ENCODE results near the gene NHEJ1. TPM values are rescaled to one million over a fixed set of nuclear protein-coding genes. Genes with fewer than 3 reads are reported as not detected.

The NHEJ1 gene
- polyA plus RNA-seq, 1 donor (not counting 4 experiments of a cell fraction or from before 2014, with no cell fraction given) = 13.1 TPM

- Histone ChIP-seq H3K79me2 (ENCODE audit: control insufficient read depth, insufficient read depth, low read length) (peaks cover 21% of the 10 kb centered on the region), H3K4me1 (ENCODE audit: control insufficient read depth, extremely low read depth, insufficient read depth, low read length) (peaks cover 20% of the 10 kb centered on the region), H3K36me3 (ENCODE audit: control insufficient read depth in 2 of 2, extremely low read depth in 1 of 2, insufficient read depth in 2 of 2, low read length in 2 of 2) (peaks cover 19 to 26% of the 10 kb centered on the region in 2 experiments), H2AFZ (ENCODE audit: control insufficient read depth, low read length) (no peak overlapping the region), H3K9me1 (ENCODE audit: control insufficient read depth, extremely low read depth, insufficient read depth, low read length) (peaks cover 2% of the 10 kb centered on the region), H3K9ac (ENCODE audit: control insufficient read depth, extremely low read depth, insufficient read depth, low read length) (peak overlapping the region; percentile 95), H3K9me3 (ENCODE audit: control insufficient read depth, low read depth, low read length) (no peaks in the 10 kb centered on the region), H3K4me3 (ENCODE audit: control insufficient read depth in 2 of 3, extremely low read depth in 1 of 3, insufficient read depth in 2 of 3, low read depth in 1 of 3, low read length in 3 of 3) (peak overlapping the region in 2 of 3 experiments; percentile 81 to 90), H3K4me2 (ENCODE audit: control insufficient read depth, extremely low read depth, insufficient read depth, low read depth, low read length) (peak overlapping the region; percentile 84), H3K27me3 (ENCODE audit: control insufficient read depth, extremely low read depth, insufficient read depth, low read length) (no peaks in the 10 kb centered on the region), H4K20me1 (ENCODE audit: control insufficient read depth, extremely low read depth, insufficient read depth, low read length) (no peaks in the 10 kb centered on the region), H3K27ac (ENCODE audit: control insufficient read depth, insufficient read depth, low read length) (no peak overlapping the region)
- FAIRE-seq (no peak), DNase-seq (ENCODE audit: low read depth, low spot score) (no peak)
- dilution Hi-C loops (cut with MboI; ENCODE audit: extremely low pct_ligation_motif_present, low sequenced_read_pairs) = no loop called here
- TF ChIP-seq EZH2 (IDR thresholded peaks at IDR 0.05; ENCODE audit: low read length) = no peak
- TF ChIP-seq CTCF (optimal IDR thresholded peaks at IDR 0.05 in 1 of 3, IDR thresholded peaks at IDR 0.05 in 1 of 3, conservative IDR thresholded peaks at IDR 0.05 in 1 of 3; ENCODE audit: extremely low read depth in 1 of 3, insufficient read depth in 2 of 3, low read length in 3 of 3) = no peak
These were observed 14.9 kb upstream of the NHEJ1 start for GRCh38 chr2:219175486-219175885.

- Histone ChIP-seq H3K27me3 (ENCODE audit: control insufficient read depth, extremely low read depth, insufficient read depth, low read length) (no peaks in the 10 kb centered on the region), H3K9me1 (ENCODE audit: control insufficient read depth, extremely low read depth, insufficient read depth, low read length) (no peaks in the 10 kb centered on the region), H3K9ac (ENCODE audit: control insufficient read depth, extremely low read depth, insufficient read depth, low read length) (no peak overlapping the region), H3K4me2 (ENCODE audit: control insufficient read depth, extremely low read depth, insufficient read depth, low read depth, low read length) (no peak overlapping the region), H3K9me3 (ENCODE audit: control insufficient read depth, low read depth, low read length) (no peaks in the 10 kb centered on the region), H4K20me1 (ENCODE audit: control insufficient read depth, extremely low read depth, insufficient read depth, low read length) (no peaks in the 10 kb centered on the region), H3K4me1 (ENCODE audit: control insufficient read depth, extremely low read depth, insufficient read depth, low read length) (peaks cover 20% of the 10 kb centered on the region), H3K4me3 (ENCODE audit: control insufficient read depth in 2 of 3, extremely low read depth in 1 of 3, insufficient read depth in 2 of 3, low read depth in 1 of 3, low read length in 3 of 3) (no peak overlapping the region), H3K27ac (ENCODE audit: control insufficient read depth, insufficient read depth, low read length) (no peak overlapping the region), H2AFZ (ENCODE audit: control insufficient read depth, low read length) (no peak overlapping the region), H3K79me2 (ENCODE audit: control insufficient read depth, insufficient read depth, low read length) (peaks cover 21% of the 10 kb centered on the region), H3K36me3 (ENCODE audit: control insufficient read depth in 2 of 2, extremely low read depth in 1 of 2, insufficient read depth in 2 of 2, low read length in 2 of 2) (peaks cover 18 to 19% of the 10 kb centered on the region in 2 experiments)
- TF ChIP-seq EZH2 (IDR thresholded peaks at IDR 0.05; ENCODE audit: low read length) (no peak), CTCF (optimal IDR thresholded peaks at IDR 0.05 in 1 of 3, IDR thresholded peaks at IDR 0.05 in 1 of 3, conservative IDR thresholded peaks at IDR 0.05 in 1 of 3; ENCODE audit: extremely low read depth in 1 of 3, insufficient read depth in 2 of 3, low read length in 3 of 3) (no peak)
- DNase-seq (ENCODE audit: low read depth, low spot score) (no peak), FAIRE-seq (no peak)
- dilution Hi-C loops (cut with MboI; ENCODE audit: extremely low pct_ligation_motif_present, low sequenced_read_pairs) = no loop called here
These were observed 14.2 kb upstream of the NHEJ1 start for GRCh38 chr2:219174801-219175200.
